Activated CD8-positive, alpha-beta memory T cell treated with anti-CD3 and anti-CD28 coated beads, Interleukin-2, amount 50 U/mL, for 4 hours (primary cell): Measurements from ENCODE around the gene MOSPD2.

Experiments used
- DNase-seq: peaks from one replicate; pipeline ENCODE4 v3.0.0-alpha.2; 2020

MOSPD2 gene

DNA sequence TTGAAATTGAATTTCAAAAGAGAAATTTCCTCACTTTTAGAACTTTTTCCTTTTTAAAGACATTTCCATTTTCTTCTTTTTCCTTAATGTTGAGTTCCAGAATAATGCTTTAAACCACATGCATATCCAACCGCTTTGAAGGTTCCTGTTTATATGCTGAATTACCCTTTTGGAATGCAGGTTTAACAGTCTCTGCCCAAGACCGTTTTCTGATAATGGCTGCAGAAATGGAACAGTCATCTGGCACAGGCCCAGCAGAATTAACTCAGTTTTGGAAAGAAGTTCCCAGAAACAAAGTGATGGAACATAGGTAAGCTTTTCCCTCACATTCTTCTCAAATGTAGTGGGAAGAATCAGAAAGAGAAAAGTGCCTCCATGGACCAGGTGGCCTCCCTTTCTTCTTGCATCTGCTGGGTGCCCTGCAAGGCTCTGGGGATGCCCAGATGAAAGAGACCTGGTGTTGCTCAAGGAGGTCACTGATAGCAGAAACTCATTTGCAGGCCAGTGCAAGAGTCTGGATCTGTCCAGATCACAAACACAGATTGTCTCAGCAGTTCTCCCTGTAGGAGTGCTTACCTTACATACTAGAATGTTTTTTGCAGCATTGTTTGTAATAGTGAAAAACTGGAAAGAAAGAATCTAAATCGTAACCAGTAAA, 42.9 kb downstream of the MOSPD2 start:
- no peak for DNase-seq

DNA sequence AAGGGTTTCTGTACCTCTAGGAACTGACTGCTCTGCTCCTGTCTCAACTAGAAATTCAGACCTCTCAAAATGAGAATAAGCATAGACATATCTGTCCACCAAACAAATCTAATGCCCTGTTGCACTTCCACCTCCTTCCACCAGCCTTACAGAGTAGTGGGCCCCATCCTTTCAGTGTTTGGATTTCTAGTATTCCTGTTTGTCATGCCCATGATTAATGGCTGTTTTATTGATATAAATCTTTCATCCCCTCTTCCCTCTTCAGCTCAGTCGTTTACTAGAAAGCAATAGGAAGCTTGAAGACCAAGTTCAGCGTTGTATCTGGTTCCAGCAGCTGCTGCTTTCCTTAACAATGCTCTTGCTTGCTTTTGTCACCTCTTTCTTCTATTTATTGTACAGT, 46.2 kb downstream of the MOSPD2 start:
- no peak for DNase-seq

- DNase-seq, result no peak
These were observed 47.0 kb downstream of the MOSPD2 start for GRCh38 chrX:14920196-14920595.

GRCh38 chrX:14922437-14922836, 49.2 kb downstream of the MOSPD2 start:
- DNase-seq, result no peak

DNA sequence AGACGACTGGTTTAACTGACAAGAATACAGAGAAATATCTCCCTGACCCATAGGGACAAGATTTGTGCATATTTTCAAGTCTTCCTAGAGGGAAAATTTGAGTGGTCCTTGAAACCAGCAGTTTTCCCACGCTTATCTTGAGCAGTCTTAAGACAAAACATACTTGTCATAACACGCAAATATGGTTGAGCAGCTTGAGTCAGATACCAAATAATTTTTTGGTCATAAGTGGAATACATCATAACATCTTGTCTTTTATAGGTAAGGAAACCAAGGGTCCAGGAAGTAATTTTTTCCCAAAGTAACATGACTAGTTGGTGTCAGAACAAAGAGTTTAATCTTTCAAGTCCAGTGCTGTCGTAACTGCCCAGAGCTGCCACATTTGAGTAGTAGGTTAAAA, 50.5 kb downstream of the MOSPD2 start:
- DNase-seq, result no peak

DNA sequence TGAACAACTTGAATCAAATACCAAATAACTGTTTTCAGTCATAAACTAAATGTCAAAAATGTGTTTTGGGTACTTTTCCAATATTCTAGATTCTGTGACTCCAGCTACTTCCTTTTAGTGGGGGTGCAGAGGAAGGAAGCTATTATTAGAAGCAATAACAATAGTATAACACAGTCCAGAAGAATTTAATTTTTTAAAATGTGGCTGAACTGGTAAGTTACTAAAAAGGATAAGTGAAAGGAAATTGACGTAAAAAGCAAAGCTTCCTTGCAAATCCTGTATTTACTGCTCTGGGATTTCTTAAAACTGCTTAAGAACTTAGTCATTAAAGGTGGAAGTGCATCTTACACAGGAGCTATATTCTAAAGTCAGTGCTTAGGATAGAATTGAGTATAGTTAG, 53.2 kb downstream of the MOSPD2 start:
- DNase-seq, result no peak

- DNase-seq, result no peak
These were observed 54.2 kb downstream of the MOSPD2 start for GRCh38 chrX:14927401-14927800.

- no peak for DNase-seq
These were observed 57.4 kb downstream of the MOSPD2 start for GRCh38 chrX:14930663-14931062.

DNA sequence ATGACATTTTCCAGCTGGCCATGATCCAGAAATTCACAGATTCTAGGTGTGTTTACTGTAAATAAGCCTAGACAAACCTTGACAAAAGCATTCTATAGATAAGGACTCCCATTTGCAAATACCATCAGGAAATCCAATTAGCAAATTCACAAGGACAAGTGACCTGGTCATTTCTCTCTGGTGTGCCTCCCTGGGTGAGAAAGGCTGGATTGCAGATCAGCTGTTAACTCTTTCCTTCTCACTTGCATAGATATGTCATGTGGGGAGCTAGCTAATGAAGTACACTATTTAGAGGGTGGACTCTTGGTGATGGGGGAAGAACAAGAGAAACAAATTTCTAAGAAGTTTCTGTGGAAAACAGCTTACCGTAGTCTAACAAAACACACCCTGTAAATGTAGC, 58.9 kb downstream of the MOSPD2 start:
- DNase-seq, result no peak

- DNase-seq, result no peak
These were observed 61.2 kb downstream of the MOSPD2 start for GRCh38 chrX:14934423-14934822.

- no peak for DNase-seq
These were observed 63.3 kb downstream of the MOSPD2 start for GRCh38 chrX:14936561-14936960.

DNA sequence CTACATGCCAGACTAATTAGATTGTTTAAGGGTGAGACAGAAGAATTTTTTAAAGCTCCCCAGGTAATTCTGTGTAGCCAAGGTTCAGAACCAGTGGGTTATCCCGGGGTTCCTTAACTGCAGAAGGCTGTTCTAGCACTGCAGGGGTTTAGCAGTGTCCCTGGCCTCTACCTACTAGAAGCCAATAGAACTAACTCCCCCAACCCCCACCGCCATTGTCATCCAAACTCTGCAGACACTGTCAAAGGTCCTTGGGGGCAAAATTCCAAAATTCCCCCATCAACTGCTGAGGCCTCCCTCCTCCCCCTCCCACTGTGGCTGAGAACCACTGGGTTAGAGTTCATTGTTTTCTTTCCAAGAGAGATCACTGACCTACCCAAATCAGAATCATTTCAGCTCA, 66.4 kb downstream of the MOSPD2 start:
- DNase-seq, result no peak

DNA sequence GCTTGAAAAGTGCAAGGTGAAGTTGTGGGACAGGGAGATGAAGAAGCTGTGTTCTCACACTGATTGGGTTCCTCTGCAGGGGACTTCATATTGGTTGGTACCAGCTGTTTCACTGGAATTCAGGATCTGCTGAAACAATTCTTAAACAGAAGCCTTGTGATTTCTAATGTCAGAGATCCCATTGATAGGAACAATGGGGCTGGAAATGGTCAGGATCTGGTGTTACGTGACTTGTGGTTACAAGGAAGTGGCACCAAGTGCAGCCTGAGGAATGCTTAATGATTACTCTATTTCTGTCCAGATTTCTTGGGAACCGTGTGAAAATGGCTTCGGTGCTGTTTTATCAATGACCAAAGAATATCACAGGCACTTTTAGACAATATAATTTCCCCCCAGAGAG, 68.1 kb downstream of the MOSPD2 start:
- no peak for DNase-seq

- no peak for DNase-seq
These were observed 69.1 kb downstream of the MOSPD2 start for GRCh38 chrX:14942341-14942740.

- DNase-seq, result no peak
These were observed 70.7 kb downstream of the MOSPD2 start for GRCh38 chrX:14943962-14944361.

DNA sequence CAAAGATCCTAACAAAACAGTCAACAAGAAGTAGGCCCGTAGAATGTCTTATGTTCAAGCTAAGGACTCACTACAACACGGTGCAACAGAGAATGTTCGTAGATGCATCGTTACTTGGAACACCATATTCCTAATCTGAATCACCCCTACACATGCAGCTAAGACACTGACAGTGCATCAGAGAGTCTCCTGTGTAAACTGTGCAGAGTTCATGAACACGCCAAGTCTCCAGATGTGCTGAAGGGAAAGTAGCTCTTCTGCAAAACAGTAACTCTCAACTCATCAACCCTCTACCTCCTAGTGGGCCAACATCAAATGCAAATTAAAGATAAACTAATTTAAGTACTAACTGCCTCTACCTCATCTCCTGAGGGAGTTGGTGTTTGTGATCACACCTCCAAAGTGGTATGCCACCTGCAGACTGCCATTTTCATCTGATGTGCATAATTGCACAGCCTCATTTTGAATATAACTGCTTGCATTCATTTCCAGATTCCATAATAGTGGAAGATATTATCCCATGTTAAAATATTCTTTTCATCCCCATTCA, 73.5 kb downstream of the MOSPD2 start:
- no peak for DNase-seq

DNA sequence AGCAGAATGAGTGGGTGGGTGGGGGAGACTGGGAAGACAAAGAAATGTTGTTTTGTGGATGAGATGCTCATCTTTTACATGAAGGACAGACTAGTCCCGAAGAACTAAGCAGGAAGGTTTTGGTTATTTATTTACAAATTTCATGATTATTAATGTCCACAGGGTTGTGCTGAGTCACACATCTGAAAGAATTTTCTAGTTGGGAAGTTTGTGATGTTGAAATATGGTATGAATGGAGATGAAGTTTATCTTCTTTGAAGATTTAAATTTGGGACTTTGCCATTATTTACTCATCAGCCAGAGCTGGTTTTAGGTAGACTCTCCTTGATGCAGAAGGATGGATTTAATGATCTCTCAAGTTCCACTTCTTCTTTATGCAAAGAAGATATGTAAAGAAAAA, 75.5 kb downstream of the MOSPD2 start:
- DNase-seq, result no peak

- no peak for DNase-seq
These were observed 83.8 kb downstream of the MOSPD2 start for GRCh38 chrX:14956813-14957582.

- no peak for DNase-seq
These were observed 90.4 kb downstream of the MOSPD2 start for GRCh38 chrX:14963447-14964236.

- no peak for DNase-seq
These were observed 91.3 kb downstream of the MOSPD2 start for GRCh38 chrX:14964500-14964899.
